ENCODE results near the gene SMC1B. TPM values are rescaled to one million over a fixed set of nuclear protein-coding genes. Genes with fewer than 3 reads are reported as not detected.

Gene SMC1B
- total RNA-seq, 1 experiment from 2014 or later, result 0.31 TPM

DNA sequence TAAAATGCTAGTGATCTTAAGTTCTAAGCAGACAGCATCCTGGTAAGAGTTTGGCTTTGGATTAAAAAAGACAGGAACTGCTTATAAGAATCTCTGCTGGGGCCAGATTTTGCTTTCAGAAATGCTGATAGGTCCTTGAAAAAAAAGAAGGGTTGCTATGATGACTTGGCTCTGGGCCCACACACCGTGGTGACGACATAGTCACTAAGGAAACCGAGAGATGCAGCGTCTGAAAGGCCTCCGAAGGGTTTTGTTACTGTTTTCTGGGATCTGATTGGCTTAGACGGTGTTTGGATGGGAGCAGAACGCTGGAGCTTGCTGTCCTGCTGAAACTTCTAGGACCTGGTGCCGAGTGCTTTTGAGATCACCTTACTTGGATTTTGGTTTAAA lies 95.2 kb downstream of the SMC1B start:
- H3K4me1 ChIP-seq (replicated peaks; ENCODE audit: insufficient read depth), result no peaks in the 10 kb centered on the region
- ChIA-PET POLR2A (ENCODE audit: unreplicated experiment) (no interaction called here), CTCF (no interaction called here)
- H3K27me3 ChIP-seq (ENCODE audit: insufficient read depth, low read depth), result no peaks in the 10 kb centered on the region
- DNase-seq, result no peak
- TF ChIP-seq CTCF (conservative IDR thresholded peaks at IDR 0.05) (no peak), EZH2 (IDR thresholded peaks at IDR 0.05; ENCODE audit: low read depth) (no peak)
- intact Hi-C loops (cut with micrococcal nuclease; ENCODE audit: unreplicated experiment), result loop anchor here (10.0 kb wide), 1 partner anchor 117 kb away; no protein-coding TSS in a partner anchor
- H2AFZ ChIP-seq, result no peak overlapping the region
- H3K36me3 ChIP-seq (ENCODE audit: low read depth), result peaks cover 8% of the 10 kb centered on the region; the same call in 1 of the 2 replicates
- H3K4me3 ChIP-seq, result no peak overlapping the region
- H4K20me1 ChIP-seq (ENCODE audit: insufficient read depth), result peaks cover 52% of the 10 kb centered on the region
- H3K9me2 ChIP-seq (ENCODE audit: insufficient read depth), result no peaks in the 10 kb centered on the region
- H3K79me2 ChIP-seq (ENCODE audit: low read depth), result peaks cover 82% of the 10 kb centered on the region
- no TSS peak for BruUV-seq (replicated peaks)
- H3K9me3 ChIP-seq (ENCODE audit: insufficient read depth, low read depth), result no peaks in the 10 kb centered on the region
- peaks cover 6% of the 10 kb centered on the region; the same call in 1 of the 2 replicates for H3F3A ChIP-seq (ENCODE audit: insufficient read depth, low read depth)
- no peak overlapping the region for H3K4me2 ChIP-seq
- H3K27ac ChIP-seq, result no peak overlapping the region

- POLR2A ChIA-PET (ENCODE audit: unreplicated experiment), result no interaction called here
- H4K20me1 ChIP-seq (ENCODE audit: insufficient read depth), result peaks cover 52% of the 10 kb centered on the region
- intact Hi-C loops (cut with micrococcal nuclease; ENCODE audit: unreplicated experiment), result loop anchor here (10.0 kb wide), 1 partner anchor 117 kb away; no protein-coding TSS in a partner anchor
- no peaks in the 10 kb centered on the region for H3K9me3 ChIP-seq (ENCODE audit: insufficient read depth, low read depth)
- H3K4me1 ChIP-seq (replicated peaks; ENCODE audit: insufficient read depth), result no peaks in the 10 kb centered on the region
- no peak overlapping the region for H2AFZ ChIP-seq
- H3K36me3 ChIP-seq (ENCODE audit: low read depth), result 0 out of 2 replicates have a peak, but pooled peaks cover 7% of the 10 kb centered on the region
- CTCF ChIA-PET, result no interaction called here
- no peaks in the 10 kb centered on the region for H3K9me2 ChIP-seq (ENCODE audit: insufficient read depth)
- H3K79me2 ChIP-seq (ENCODE audit: low read depth), result peaks cover 86% of the 10 kb centered on the region
- no peak overlapping the region for H3K27ac ChIP-seq
- no peak overlapping the region for H3K4me2 ChIP-seq
- no TSS peak for BruUV-seq (replicated peaks)
- no peak for TF ChIP-seq EZH2 (IDR thresholded peaks at IDR 0.05; ENCODE audit: low read depth)
- peak; percentile 33; the same call in 1 of the 2 replicates for TF ChIP-seq CTCF (conservative IDR thresholded peaks at IDR 0.05)
- no peak for DNase-seq
- H3F3A ChIP-seq (ENCODE audit: insufficient read depth, low read depth), result peaks cover 6% of the 10 kb centered on the region; the same call in 1 of the 2 replicates
- H3K27me3 ChIP-seq (ENCODE audit: insufficient read depth, low read depth), result no peaks in the 10 kb centered on the region
- H3K4me3 ChIP-seq, result no peak overlapping the region
Measured at GRCh38 chr22:45317551-45318167, 95.7 kb downstream of the SMC1B start.

DNA sequence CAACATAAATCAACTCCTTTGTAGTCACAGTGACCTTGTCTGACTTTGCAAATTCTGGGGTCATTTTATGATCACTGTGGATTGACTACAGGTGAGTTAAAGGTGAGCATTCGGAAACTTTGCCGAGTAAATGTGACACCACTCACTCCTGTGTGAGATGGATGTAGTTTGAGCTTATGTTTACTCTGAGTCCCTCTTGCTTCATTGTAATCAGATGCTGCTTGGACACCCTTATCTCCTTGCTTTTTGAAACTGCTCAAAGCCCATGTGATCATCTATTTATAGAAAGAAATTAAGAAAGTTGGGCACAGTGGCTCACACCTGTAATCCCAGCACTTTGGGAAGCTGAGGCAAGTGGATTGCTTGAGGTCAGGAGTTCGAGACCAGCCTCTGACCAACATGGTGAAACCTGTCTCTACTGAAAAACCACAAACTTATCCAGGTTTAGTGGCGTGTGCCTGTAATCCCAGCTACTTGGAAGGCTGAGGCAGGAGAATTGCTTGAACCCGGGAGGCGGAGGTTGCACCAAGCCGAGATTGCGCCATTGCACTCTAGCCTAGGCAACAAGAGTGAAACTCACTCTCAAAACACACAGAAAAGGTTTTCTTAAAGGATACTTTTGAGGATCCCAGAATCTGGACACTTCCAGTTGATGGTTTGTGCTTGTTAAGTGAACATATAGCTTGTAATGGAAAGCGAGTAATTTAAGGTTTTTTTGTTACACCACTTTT lies 96.4 kb downstream of the SMC1B start:
- Histone ChIP-seq H3K36me3 (ENCODE audit: low read depth) (0 out of 2 replicates have a peak, but pooled peaks cover 10% of the 10 kb centered on the region), H4K20me1 (ENCODE audit: insufficient read depth) (peaks cover 52% of the 10 kb centered on the region), H3K79me2 (ENCODE audit: low read depth) (peaks cover 92% of the 10 kb centered on the region), H3K4me1 (replicated peaks; ENCODE audit: insufficient read depth) (no peaks in the 10 kb centered on the region), H3K4me3 (no peak overlapping the region), H2AFZ (no peak overlapping the region), H3K9me3 (ENCODE audit: insufficient read depth, low read depth) (no peaks in the 10 kb centered on the region), H3K4me2 (no peak overlapping the region), H3F3A (ENCODE audit: insufficient read depth, low read depth) (peaks cover 6% of the 10 kb centered on the region; the same call in 1 of the 2 replicates), H3K27ac (no peak overlapping the region), H3K27me3 (ENCODE audit: insufficient read depth, low read depth) (no peaks in the 10 kb centered on the region), H3K9me2 (ENCODE audit: insufficient read depth) (no peaks in the 10 kb centered on the region)
- BruUV-seq (replicated peaks), result no TSS peak
- ChIA-PET CTCF (no interaction called here), POLR2A (ENCODE audit: unreplicated experiment) (no interaction called here)
- intact Hi-C loops (cut with micrococcal nuclease; ENCODE audit: unreplicated experiment), result loop anchor here (10.0 kb wide), 1 partner anchor 118 kb away; no protein-coding TSS in a partner anchor
- no peak for TF ChIP-seq CTCF (conservative IDR thresholded peaks at IDR 0.05)
- TF ChIP-seq EZH2 (IDR thresholded peaks at IDR 0.05; ENCODE audit: low read depth), result no peak
- DNase-seq, result no peak
